Measurements from ENCODE around the gene ASTL. TPM values are rescaled to one million over a fixed set of nuclear protein-coding genes. Genes with fewer than 3 reads are reported as not detected.

The ASTL gene
- total RNA-seq, 4 donors from 2014 or later = not detected

DNA sequence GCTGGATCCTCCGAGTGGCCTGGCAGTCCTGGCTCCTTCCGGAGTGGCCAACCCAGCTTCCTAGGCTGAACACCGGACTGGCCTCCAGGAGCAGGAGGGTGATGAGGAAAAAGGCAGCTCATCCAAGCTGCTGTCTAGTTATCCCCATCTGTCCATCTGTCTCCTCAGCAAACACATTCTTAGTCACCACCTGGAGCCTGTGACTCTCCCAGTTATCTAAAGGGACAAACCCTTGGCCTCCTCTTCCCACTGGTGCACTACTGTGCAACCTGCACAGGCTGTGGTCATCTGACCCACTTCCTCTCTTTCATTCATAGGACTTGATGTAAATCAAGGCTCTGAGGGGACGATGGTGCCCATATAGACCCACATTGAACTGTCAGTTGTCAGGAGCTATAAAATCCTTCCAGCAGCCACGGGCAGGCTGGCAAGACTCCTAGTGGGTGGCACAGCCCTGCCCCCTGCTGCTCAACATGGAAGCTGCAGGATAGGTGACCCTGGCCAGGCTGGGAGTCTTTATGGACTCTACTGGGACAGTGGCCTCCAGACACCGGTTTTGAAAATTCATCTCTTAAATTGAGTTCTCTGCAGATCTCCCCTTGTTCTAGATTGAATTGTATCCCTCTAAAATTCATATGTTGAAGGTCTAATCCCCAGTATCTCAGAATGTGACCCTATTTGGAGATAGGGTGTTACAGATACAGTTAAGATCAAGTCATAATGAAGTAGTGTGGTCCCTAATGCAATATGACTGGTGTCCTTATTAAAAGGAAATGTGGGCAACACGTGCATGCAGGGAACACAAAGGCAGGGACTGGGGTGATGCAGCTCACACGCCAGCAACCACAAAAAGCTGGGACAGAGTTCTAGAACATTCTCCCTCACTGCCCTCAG, 36.2 kb upstream of the ASTL start:
- no peaks in the 10 kb centered on the region for H3K36me3 ChIP-seq
- DNase-seq = peak; percentile 38 to 40
- H3K27me3 ChIP-seq = no peaks in the 10 kb centered on the region
- no peak overlapping the region for H3K27ac ChIP-seq
- H3K9me3 ChIP-seq = peaks cover 0 to 4% of the 10 kb centered on the region in 2 donors
- no peak for TF ChIP-seq POLR2A (IDR thresholded peaks at IDR 0.05)
- TF ChIP-seq, protein P1, sequence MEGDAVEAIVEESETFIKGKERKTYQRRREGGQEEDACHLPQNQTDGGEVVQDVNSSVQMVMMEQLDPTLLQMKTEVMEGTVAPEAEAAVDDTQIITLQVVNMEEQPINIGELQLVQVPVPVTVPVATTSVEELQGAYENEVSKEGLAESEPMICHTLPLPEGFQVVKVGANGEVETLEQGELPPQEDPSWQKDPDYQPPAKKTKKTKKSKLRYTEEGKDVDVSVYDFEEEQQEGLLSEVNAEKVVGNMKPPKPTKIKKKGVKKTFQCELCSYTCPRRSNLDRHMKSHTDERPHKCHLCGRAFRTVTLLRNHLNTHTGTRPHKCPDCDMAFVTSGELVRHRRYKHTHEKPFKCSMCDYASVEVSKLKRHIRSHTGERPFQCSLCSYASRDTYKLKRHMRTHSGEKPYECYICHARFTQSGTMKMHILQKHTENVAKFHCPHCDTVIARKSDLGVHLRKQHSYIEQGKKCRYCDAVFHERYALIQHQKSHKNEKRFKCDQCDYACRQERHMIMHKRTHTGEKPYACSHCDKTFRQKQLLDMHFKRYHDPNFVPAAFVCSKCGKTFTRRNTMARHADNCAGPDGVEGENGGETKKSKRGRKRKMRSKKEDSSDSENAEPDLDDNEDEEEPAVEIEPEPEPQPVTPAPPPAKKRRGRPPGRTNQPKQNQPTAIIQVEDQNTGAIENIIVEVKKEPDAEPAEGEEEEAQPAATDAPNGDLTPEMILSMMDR (IDR thresholded peaks at IDR 0.05) = peak; percentile 53 to 74 (median 64)
- intact Hi-C loops (cut with DNase I; ENCODE audit: low total_unique reads) = no loop called here
- no peaks in the 10 kb centered on the region for H3K4me1 ChIP-seq
- no peak overlapping the region for H3K4me3 ChIP-seq

DNA sequence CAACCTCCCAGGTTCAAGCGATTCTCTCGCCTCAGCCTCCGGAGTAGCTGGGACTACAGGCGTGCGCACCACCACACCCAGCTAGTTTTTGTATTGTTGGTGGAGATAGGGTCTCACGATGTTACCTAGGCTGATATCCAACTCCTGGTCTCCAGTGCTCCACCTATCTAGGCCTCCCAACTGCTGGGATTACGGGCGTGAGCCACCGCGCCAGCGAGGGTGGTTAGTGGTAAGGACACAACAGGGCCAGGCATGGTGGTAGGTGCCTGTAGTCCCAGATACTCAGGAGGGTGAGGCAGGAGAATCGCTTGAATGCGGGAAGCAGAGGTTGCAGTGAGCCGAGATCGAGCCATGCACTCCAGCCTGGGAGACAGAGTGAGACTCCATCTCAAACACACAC, 33.5 kb upstream of the ASTL start:
- DNase-seq = no peak
- TF ChIP-seq POLR2A (IDR thresholded peaks at IDR 0.05) = no peak
- TF ChIP-seq, protein P1 (IDR thresholded peaks at IDR 0.05) = no peak
- Histone ChIP-seq H3K4me1 (no peaks in the 10 kb centered on the region), H3K9me3 (peaks cover 0 to 4% of the 10 kb centered on the region in 2 donors), H3K36me3 (no peaks in the 10 kb centered on the region), H3K4me3 (no peak overlapping the region), H3K27me3 (no peaks in the 10 kb centered on the region), H3K27ac (no peak overlapping the region)
- intact Hi-C loops (cut with DNase I; ENCODE audit: low total_unique reads) = no loop called here

GRCh38 chr2:96170626-96171025, 32.3 kb upstream of the ASTL start:
- no peak for DNase-seq
- Histone ChIP-seq H3K27ac (no peak overlapping the region), H3K36me3 (no peaks in the 10 kb centered on the region), H3K4me1 (no peaks in the 10 kb centered on the region), H3K9me3 (peaks cover 0 to 4% of the 10 kb centered on the region in 2 donors), H3K27me3 (no peaks in the 10 kb centered on the region), H3K4me3 (no peak overlapping the region)
- intact Hi-C loops (cut with DNase I; ENCODE audit: low total_unique reads) = no loop called here
- TF ChIP-seq POLR2A (IDR thresholded peaks at IDR 0.05) = no peak
- TF ChIP-seq, protein P1 (IDR thresholded peaks at IDR 0.05) = no peak

DNA sequence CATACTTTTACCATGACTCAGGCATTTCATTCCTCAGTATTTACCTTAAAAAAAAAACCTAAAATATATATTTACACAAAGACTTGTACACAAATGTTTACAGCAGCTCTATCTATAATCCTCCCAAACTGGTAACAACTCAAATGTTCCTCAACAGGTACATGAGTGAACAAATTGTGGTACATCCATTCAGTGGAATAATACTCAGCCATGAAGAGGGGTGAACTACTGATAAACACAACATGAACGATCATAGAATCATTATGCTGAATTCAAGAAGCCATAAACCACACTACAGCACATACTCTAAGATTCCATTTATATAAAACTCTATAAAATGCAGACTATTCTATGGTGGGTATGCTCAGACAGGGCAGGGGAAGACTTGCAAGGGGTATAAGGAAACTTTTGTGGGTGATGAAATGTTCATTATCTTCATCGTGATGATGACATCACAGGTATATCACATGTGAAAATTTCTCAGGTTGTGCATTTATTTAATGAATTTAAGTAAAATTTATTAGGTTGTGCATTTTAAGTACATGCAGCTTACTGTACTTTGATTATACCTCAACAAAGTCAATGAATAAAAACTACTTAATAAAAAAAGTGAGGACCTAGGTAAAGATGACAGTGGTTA, 31.7 kb upstream of the ASTL start:
- no peak overlapping the region for H3K4me3 ChIP-seq
- no peak for DNase-seq
- H3K36me3 ChIP-seq = no peaks in the 10 kb centered on the region
- intact Hi-C loops (cut with DNase I; ENCODE audit: low total_unique reads) = no loop called here
- no peaks in the 10 kb centered on the region for H3K4me1 ChIP-seq
- no peaks in the 10 kb centered on the region for H3K27me3 ChIP-seq
- H3K27ac ChIP-seq = no peak overlapping the region
- peaks cover 0 to 4% of the 10 kb centered on the region in 2 donors for H3K9me3 ChIP-seq
- TF ChIP-seq, protein P1 (IDR thresholded peaks at IDR 0.05) = no peak
- TF ChIP-seq POLR2A (IDR thresholded peaks at IDR 0.05) = no peak

- Histone ChIP-seq H3K9me3 (peaks cover 0 to 4% of the 10 kb centered on the region in 2 donors), H3K4me3 (no peak overlapping the region), H3K27ac (no peak overlapping the region), H3K27me3 (no peaks in the 10 kb centered on the region), H3K36me3 (no peaks in the 10 kb centered on the region), H3K4me1 (no peaks in the 10 kb centered on the region)
- intact Hi-C loops (cut with DNase I; ENCODE audit: low total_unique reads) = no loop called here
- no peak for DNase-seq
- TF ChIP-seq, protein P1 (IDR thresholded peaks at IDR 0.05) = no peak
- TF ChIP-seq POLR2A (IDR thresholded peaks at IDR 0.05) = no peak
Observed at GRCh38 chr2:96167407-96168013, 29.2 kb upstream of the ASTL start.

Measured in uterus (tissue), 4 donors.